SK-N-MC (cell line): ENCODE data around the gene FAM107B.

Experiments used
- DNase-seq: peaks from one replicate; pipeline ENCODE4 v3.0.0-alpha.2; 2011; ENCODE audit warnings: low read depth, low spot score
- H3K27ac ChIP-seq: fragments of 200-600 bp; sonication (generic); 2 replicates; pipeline ENCODE4 v1.5.1; 2016; ENCODE audit warnings: mixed run types
- H3K36me3 ChIP-seq: fragments of 200-600 bp; sonication (generic); 2 replicates; pipeline ENCODE4 v1.6.1; 2017; ENCODE audit warnings: antibody characterized with exemption, low read length, mixed read lengths; ENCODE audit not compliant: insufficient read depth
- H3K4me3 ChIP-seq: fragments of 200-600 bp; sonication (generic); 2 replicates; pipeline ENCODE4 v1.5.1; 2016
- H3K9ac ChIP-seq: fragments of 200-600 bp; sonication (generic); 2 replicates; pipeline ENCODE4 v1.8.0; 2017; ENCODE audit warnings: mixed run types, mixed read lengths; ENCODE audit not compliant: insufficient read length
- H3K9me3 ChIP-seq: fragments of 200-600 bp; sonication (generic); 2 replicates; pipeline ENCODE4 v1.6.1; 2017; ENCODE audit warnings: low read depth, mild to moderate bottlenecking, antibody characterized with exemption, low read length, moderate library complexity, mixed read lengths
- EZH2 ChIP-seq: fragments of 200-600 bp; sonication (generic); IDR thresholded peaks from one replicate; pipeline ENCODE4 v1.6.1; 2017; ENCODE audit warnings: antibody characterized with exemption
- FOXP2 ChIP-seq: optimal IDR thresholded peaks from 2 replicates; pipeline ENCODE3; 2011; ENCODE audit warnings: mild to moderate bottlenecking, moderate library complexity; ENCODE audit not compliant: insufficient read depth; ENCODE audit errors: extremely low read length, control extremely low read depth
- POLR2AphosphoS5 ChIP-seq: IDR thresholded peaks from 2 replicates; pipeline ENCODE4 v1.6.1; 2012; ENCODE audit warnings: mild to moderate bottlenecking, low read depth, low read length, borderline replicate concordance

The FAM107B gene

GRCh38 chr10:14770927-14771326 lies 3.8 kb downstream of the FAM107B start:
- no peak for DNase-seq
- Histone ChIP-seq H3K4me3 (no peak overlapping the region), H3K9ac (no peak overlapping the region), H3K27ac (no peak overlapping the region), H3K9me3 (no peaks in the 10 kb centered on the region), H3K36me3 (no peaks in the 10 kb centered on the region)
- TF ChIP-seq FOXP2 (no peak), POLR2AphosphoS5 (no peak), EZH2 (no peak)

- no peaks in the 10 kb centered on the region for H3K9me3 ChIP-seq
These were observed 13.3 kb downstream of the FAM107B start for GRCh38 chr10:14761372-14761771.

DNA sequence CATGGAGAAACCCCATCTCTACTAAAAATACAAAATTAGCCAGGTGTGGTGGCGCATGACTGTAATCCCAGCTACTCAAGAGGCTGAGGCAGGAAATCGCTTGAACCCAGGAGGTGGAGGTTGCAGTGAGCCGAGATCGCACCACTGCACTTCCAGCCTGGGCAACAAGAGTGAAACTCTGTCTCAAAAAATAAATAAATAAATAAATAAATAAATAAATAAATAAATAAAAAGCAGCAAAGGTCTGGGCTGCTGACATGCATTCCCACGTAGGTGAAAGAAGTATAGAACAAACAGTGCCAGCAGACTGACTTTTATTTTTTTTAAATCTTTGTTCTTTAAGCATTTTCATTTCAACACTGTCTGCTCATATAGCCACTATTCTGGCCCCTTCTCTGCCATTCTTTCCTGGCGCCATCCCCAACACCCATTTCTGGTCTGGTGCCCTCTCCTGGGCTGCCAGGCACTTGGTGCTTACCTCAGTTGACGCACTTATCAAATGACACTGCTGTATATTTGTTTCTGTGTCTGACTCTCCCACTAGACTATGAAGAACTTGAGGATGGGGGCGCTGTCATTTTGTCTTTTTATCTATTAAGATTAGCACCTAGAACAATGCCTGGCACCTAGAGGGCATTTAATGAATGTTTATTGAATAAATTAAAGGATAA lies 15.6 kb downstream of the FAM107B start:
- no peak overlapping the region for H3K9ac ChIP-seq
- no peaks in the 10 kb centered on the region for H3K36me3 ChIP-seq
- H3K27ac ChIP-seq, result no peak overlapping the region
- H3K4me3 ChIP-seq, result no peak overlapping the region
- no peak for DNase-seq
- H3K9me3 ChIP-seq, result no peaks in the 10 kb centered on the region
- TF ChIP-seq POLR2AphosphoS5, result no peak
- TF ChIP-seq FOXP2, result no peak
- no peak for TF ChIP-seq EZH2

More at GRCh38 chr10:14761372-14761771, 13.3 kb downstream of the FAM107B start:
- H3K36me3 ChIP-seq, result no peaks in the 10 kb centered on the region
- no peak overlapping the region for H3K27ac ChIP-seq
- TF ChIP-seq POLR2AphosphoS5 (no peak), EZH2 (no peak), FOXP2 (no peak)
- H3K4me3 ChIP-seq, result no peak overlapping the region
- no peak for DNase-seq
- H3K9ac ChIP-seq, result no peak overlapping the region

- TF ChIP-seq EZH2, result no peak
- TF ChIP-seq FOXP2, result no peak
- TF ChIP-seq POLR2AphosphoS5, result no peak
- H3K27ac ChIP-seq, result no peak overlapping the region
- no peak for DNase-seq
- no peaks in the 10 kb centered on the region for H3K36me3 ChIP-seq
- no peak overlapping the region for H3K9ac ChIP-seq
- no peaks in the 10 kb centered on the region for H3K9me3 ChIP-seq
- no peak overlapping the region for H3K4me3 ChIP-seq
These were observed 16.2 kb downstream of the FAM107B start for GRCh38 chr10:14758451-14758850.

DNA sequence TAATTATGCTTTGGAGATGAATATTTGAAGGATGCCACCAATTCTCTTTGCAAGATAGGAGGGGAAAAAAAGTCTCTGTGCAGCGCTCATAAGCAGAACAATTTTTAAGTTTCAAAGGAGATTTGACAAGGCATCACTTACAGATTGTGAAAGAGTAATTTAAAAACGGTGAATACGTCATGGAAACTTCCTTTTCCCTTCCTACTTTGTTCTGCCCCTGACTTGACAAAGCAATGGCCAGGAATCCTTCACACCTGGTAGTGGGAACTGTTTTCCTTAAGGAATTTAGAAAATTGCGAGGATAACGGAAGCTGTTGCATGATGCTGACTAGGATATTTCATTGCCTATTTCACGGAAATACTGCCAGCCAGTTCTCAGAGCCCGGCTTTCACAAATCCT lies 16.7 kb downstream of the FAM107B start:
- H3K9ac ChIP-seq, result no peak overlapping the region

GRCh38 chr10:14757394-14757793 lies 17.3 kb downstream of the FAM107B start:
- Histone ChIP-seq H3K27ac (no peak overlapping the region), H3K9me3 (no peaks in the 10 kb centered on the region), H3K9ac (no peak overlapping the region), H3K4me3 (no peak overlapping the region), H3K36me3 (no peaks in the 10 kb centered on the region)
- no peak for TF ChIP-seq FOXP2
- TF ChIP-seq EZH2, result no peak
- TF ChIP-seq POLR2AphosphoS5, result no peak
- no peak for DNase-seq

More for the DNA sequence above, 16.7 kb downstream of the FAM107B start:
- Histone ChIP-seq H3K36me3 (no peaks in the 10 kb centered on the region), H3K27ac (no peak overlapping the region), H3K4me3 (no peak overlapping the region), H3K9me3 (no peaks in the 10 kb centered on the region)
- TF ChIP-seq FOXP2, result no peak
- no peak for TF ChIP-seq EZH2
- no peak for TF ChIP-seq POLR2AphosphoS5
- no peak for DNase-seq

- DNase-seq, result no peak
- no peaks in the 10 kb centered on the region for H3K9me3 ChIP-seq
- no peaks in the 10 kb centered on the region for H3K36me3 ChIP-seq
- TF ChIP-seq POLR2AphosphoS5, result no peak
- TF ChIP-seq EZH2, result no peak
- no peak for TF ChIP-seq FOXP2
- H3K27ac ChIP-seq, result no peak overlapping the region
- no peak overlapping the region for H3K9ac ChIP-seq
- H3K4me3 ChIP-seq, result no peak overlapping the region
These were observed 21.3 kb downstream of the FAM107B start for GRCh38 chr10:14753441-14753840.

GRCh38 chr10:14751921-14752320 lies 22.8 kb downstream of the FAM107B start:
- H3K9me3 ChIP-seq, result no peaks in the 10 kb centered on the region
- TF ChIP-seq POLR2AphosphoS5, result no peak
- no peak for TF ChIP-seq EZH2
- TF ChIP-seq FOXP2, result no peak
- no peak overlapping the region for H3K9ac ChIP-seq
- no peak overlapping the region for H3K4me3 ChIP-seq
- H3K36me3 ChIP-seq, result no peaks in the 10 kb centered on the region
- DNase-seq, result no peak
- no peak overlapping the region for H3K27ac ChIP-seq

DNA sequence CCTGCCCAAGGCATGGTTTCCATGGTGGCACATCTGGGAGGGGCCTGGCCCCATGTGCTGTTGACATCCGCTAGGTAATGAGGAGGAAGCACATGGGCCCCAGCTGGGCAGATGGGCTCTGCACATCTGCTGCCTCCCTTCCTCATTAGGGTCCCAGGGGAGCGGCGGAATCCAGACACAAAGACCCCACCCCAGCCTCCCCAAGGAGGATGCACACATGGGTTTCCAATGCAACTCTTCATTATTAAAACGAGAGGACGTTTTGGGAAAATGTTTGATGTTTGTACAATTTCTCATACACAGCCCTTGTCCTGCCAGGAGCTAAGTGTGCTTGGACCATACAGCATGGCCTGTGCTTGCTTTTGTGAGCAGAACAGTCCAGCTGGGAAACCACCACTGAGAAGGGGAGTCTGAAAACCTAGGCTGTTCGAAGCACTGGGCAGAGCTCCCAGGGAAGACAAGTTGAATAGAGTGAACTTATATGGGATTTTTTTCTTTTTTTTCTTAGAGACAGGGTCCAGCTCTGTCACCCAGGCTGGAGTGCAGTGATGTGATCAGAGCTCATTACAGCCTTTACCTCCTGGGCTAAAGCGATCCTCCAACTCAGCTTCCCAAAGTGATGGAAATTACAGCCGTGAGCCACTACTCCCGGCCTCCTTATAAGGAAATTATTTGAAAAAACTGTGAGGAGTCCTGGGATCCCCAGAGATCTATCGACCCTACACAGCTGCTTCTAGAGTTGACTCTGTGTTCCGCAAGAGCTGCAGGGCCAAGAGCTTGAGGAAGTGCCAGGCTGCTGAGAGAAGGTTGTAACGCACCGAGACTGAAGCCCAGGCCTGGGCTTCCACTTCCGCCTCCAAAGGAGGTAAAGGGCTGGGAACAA lies 23.4 kb downstream of the FAM107B start:
- Histone ChIP-seq H3K9me3 (no peaks in the 10 kb centered on the region), H3K27ac (no peak overlapping the region), H3K36me3 (no peaks in the 10 kb centered on the region), H3K9ac (no peak overlapping the region), H3K4me3 (no peak overlapping the region)
- DNase-seq, result no peak
- TF ChIP-seq POLR2AphosphoS5 (no peak), FOXP2 (no peak), EZH2 (no peak)
